HG03159 (cell line): ENCODE data around the gene BCLAF1.
"Not testable (repeated sequence)": the region's sequence is repeated elsewhere in the genome, so short reads cannot be mapped to it uniquely, and the experiment has no call there.

Experiments used
- ATAC-seq: cut with Tn5 transposase; IDR thresholded peaks from one replicate; pipeline ENCODE4 v1.9.1; 2021; ENCODE audit warnings: mild to moderate bottlenecking, moderate library complexity; ENCODE audit not compliant: unreplicated experiment

BCLAF1 gene

DNA sequence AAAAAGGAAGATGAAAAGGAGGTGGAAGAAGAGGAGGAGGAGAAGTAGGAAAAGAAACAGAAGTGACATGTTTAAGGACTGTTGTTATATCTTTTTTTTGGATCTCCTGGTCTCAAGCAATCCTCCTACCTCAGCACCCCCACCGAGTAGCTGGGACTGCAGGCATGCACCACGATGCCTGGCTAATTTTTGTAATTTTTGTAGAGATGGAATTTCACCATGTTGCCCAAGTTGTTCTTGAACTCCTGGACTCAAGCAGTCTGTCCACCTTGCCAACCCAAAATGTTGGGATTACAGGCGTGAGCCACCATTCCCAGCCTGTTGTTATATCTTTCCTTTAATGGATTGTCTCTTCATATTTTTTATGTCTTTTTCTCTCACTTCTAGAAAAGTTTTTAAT lies 19.5 kb upstream of the BCLAF1 start:
- ATAC-seq: no peak

DNA sequence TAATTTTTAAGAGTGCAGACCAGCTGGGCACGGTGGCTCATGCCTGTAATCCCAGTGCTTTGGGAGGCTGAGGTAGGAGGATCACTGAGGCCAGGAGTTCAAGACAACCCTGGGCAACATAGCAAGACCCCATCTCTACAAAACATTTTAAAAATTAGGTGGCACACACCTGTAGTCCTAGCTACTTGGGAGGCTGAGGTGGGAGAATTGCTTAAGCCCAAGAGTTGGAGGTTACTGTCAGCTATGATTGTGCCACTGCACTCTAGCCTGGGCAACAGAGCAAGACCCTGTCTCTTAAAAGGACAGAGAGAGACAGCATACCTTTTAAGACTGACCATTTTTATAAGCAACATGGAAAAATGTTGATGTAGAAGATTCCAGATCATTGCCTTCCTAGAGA lies 18.8 kb upstream of the BCLAF1 start:
- not testable (repeated sequence) for ATAC-seq

DNA sequence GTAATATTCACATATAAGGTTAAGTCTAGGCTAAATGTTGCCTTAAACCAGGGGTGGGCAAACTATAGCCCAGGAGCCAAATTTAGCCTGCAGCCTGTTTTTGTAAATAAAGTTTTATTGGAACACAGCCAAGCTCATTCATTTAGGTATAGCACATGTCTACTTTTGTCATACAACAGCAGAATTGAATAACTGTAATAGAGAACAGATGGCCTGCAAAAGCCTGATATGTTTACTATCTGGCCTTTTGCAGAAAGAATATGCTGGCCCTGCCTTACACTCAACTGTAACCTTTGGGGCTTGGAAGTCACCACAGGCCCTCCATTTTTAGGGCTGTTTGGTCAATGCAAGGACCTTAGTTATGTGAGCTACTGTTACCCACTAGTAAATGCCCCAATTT lies 17.7 kb upstream of the BCLAF1 start:
- no peak for ATAC-seq

DNA sequence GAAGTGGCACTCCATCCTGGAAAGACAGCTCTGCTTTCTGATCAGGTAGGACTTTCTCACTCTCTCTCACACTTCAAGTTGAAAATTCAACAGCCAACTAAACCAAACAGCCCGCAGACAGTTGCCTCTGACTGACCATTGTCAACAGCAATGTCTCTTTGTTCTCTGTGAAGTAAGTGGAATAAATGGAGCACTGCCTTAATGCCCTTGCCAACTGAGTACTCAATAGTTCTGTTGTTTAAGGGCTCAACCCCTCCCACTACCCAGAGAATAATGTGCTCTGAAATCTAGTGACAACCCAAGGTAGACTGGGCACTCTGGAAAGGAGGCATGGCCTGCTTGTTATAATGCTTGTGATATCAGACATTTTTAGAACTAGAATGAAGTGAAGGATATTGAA lies 16.8 kb upstream of the BCLAF1 start:
- ATAC-seq: no peak

DNA sequence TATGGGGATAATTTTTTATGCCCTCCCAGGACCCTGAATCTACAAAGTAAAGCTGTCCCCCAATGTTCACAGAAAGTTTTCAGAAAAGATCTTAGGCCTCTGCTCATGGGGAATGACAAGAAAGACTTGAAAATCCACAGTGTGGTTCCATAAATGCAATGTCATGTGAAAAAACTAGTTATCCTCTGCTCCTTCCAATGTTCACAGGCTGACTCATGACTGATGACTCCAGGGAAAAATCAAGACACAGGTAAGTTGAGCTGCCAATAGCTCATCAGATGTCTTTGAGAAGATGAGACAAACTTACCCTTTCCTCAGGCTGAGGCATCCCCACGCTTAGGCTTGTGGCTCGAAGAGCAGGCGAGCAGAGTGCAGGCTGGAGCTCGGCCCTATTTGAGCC lies 14.8 kb upstream of the BCLAF1 start:
- ATAC-seq: no peak

DNA sequence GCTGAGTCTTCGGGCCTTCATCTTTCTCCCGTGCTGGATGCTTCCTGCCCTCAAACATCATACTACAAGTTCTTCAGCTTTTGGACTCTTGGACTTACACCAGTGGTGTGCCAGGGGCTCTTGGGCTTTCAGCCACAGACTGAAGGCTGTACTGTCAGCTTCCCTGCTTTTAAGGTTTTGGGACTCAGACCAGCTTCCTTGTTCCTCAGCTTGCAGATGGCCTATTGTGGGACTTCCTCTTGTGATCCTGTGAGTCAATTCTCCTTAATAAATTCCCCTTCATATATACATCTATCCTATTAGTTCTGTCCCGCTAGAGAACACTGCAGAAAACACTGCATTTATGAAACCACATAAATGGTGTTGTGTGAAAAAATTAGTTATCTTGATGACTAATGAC lies 13.9 kb upstream of the BCLAF1 start:
- ATAC-seq: no peak

DNA sequence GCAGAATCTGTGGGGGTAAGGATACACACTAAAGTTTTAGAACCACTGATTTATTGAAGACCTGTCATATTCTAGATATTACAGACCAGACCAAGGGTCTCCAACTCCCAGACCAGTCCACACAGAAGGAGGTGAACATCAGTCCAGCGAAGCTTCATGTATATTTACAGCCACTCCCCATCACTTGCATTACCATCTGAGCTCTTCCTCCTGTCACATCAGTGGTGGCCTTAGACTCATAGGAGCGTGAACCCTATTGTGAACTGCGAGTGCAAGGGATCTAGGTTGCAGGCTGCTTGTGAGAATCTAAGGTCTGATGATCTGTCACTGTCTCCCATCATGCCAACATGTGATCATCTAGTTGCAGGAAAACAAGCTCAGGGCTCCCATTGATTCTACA lies 5.0 kb upstream of the BCLAF1 start:
- no peak for ATAC-seq

DNA sequence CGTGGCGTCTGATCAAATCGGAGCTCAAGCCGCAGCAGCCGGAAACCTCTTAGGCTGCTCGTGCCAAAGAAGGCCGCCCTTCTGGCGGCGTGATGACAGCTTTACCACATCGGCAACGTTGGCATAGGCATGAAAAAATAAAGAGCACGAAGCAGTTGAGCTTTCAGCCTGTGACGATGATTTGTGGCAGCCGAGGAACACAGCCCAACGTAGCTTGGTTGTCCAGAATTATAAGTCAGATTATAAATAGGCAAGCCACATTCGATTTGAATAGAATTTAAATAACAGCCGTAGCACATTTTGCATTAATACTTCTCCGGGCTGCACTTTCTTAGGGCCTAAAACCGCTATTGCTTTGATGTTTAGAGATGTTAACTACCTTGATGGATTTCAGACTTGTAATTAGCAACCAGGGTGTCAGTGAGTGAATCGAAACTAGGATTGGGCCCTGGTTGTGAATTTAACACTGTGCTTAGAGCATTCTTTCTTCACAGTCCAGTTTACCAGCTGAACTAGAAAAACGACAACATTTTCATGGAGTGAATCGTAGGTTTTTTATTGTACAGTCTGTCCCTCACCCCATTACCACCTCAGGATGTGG lies 864 bp upstream of the BCLAF1 start:
- ATAC-seq: peak; percentile 25

DNA sequence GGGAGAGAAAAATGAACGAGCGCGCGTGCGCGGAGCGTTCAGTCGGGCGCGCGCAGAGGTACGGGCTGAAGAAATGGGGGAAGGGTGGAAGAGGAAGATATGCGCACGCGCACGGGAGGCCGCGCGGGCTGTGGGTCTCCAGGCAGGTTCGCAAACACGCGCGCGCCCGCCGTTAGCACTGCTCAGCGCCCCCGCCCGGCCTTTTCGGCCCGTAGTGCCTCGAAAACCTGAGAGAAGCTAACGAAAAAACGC lies 393 bp downstream of the BCLAF1 start:
- ATAC-seq: peak; percentile 38

DNA sequence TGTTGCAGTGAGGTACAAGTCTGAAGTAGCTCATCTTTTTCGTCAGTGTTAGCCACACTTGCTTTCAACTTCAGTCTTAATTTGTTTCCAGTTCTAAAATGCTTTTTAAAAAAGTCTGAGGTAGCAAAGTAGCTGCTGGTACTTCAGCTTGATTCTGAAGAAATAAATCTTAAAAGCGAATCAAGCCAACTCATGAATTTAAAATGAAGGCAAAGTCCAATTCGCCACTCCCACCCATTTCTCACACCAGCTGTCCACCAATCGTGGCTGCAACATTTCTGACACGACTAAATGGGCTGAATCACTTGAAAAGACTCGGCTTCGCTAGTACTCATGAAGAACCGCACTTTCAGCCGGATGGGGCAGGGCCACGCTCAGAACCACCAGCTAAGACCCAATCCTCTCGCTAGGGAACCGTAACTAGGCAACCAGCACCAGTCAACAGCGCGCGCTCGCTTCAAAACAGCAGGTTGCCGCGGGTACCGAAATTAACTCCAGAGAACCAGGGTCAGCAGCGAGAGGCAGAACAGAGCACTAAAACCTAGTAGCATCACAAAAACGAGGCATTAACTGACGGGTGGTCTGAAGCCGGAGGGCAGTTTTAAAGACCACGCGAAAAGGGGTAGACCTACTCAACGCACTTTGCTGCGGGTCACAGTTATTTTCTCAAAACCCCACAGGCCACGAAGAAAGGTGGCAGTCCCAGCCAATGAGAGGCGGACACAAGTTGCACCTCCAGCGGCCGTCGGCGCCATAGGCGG lies 900 bp downstream of the BCLAF1 start:
- peak; percentile 44 for ATAC-seq

DNA sequence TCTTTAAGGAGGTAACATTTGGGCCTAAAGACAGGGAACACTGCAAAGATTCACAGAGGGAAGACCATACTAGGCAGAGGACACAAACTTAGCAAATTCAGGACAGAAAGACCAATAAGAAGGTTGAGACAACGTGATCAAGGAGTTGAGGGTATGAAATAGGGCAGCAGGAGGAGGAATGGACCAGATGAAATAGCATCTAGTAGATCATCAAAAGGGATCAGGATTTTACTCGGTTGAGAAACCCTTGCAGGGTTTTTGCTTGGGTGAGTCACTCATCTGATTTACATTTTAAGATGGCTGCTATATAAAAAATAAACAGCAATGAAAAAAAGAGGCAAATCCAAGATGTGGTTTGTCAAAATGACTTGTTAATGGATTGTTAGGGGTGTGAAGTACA lies 4.7 kb downstream of the BCLAF1 start:
- no peak for ATAC-seq

DNA sequence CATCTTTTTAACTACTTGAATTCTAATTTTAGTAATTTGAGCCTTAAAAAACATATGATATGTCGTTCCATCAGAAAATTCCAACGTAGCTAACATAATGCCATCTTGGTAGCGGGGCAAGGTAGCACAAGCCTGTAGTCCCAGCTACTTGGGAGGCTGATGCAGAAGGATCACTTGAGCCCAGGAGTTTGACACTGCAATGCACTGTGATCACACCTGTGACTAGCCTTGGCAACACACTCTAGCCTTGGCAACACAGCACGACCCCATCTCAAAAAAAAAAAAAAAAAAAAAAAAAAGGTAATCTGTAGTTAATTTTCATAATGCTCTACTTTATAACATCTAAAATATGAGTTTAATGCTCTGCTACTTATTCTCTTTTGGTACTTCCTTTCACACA lies 6.7 kb downstream of the BCLAF1 start:
- ATAC-seq: no peak

DNA sequence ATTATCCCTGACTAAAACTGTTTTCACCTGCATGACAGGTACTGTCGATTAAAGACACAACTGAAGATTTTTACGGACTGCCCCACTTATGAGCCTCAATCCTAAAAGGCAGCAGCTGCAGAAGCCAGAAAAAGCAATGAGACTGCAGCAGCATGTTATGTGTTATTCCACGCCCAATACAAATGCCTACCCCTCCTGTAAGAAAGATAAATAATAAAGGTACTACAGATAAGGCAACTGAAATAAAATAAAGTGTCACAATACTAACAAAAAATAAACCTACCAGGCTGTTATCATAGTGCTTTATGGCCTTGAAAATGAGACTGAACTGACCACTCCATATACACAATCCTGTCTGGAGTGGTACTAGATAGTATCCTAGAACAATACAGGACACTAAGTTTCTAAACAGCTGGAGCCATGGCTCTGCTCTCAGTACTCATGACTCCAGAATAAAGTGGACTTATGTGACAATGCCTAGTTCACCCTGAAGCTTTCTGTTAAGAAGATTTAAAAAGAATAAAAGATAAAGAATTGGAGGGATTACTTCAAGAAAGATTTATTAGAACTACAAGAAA lies 9.5 kb downstream of the BCLAF1 start:
- no peak for ATAC-seq

DNA sequence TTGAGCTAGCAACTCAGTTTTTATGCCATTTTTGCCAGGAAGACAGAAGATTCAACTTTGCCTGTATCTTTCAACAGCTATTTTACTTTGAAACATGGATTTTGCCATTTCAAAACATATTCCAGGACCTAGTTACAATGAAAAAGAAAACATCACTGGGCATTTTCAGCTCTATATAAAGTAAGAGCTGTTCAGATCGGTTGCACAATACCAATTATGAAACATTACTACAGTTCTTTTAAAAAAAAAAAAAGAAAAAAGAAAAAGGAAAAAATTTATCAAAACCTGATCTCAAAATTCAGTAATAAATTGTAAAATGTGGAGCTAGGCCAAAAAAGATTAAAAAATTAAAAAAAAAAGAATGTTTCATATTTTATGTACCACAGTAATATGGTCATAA lies 15.6 kb downstream of the BCLAF1 start:
- ATAC-seq: no peak

DNA sequence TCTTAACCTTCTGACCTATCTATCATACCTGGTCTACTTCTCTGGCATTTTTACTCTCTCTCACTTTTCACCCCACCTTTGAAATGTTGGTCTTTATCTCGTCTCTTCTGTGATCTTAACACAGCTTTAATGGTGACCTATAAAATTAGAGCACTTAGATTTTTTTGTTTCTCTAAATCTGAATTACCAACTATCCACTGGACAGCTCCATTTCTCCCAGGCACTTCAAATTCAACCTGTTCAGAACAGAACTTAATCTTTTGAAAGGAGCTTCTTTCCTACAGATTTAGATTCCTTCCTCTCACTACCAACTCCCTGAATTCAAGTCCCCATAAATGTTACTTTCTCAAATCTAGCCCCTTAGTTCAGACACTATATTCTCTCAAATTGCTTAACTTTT lies 24.5 kb downstream of the BCLAF1 start:
- ATAC-seq: no peak

DNA sequence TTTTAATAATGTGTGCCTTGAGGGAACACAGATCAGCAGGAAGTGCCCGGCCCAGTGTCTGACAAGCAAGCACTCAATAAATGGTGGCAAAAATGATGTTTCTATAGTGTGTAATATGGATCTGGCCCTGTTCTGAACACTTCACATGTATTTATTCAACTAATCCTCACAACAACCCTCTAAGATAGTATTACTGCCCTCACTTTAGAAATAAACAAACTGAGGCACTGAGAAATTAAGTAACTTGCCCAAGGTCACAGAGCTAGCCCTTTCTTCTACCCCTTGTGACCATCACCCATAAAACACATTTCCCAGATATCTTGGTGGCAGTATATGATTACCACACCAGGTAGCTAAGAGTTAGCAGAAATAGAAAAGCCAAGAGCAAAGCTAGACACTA lies 26.7 kb downstream of the BCLAF1 start:
- no peak for ATAC-seq

DNA sequence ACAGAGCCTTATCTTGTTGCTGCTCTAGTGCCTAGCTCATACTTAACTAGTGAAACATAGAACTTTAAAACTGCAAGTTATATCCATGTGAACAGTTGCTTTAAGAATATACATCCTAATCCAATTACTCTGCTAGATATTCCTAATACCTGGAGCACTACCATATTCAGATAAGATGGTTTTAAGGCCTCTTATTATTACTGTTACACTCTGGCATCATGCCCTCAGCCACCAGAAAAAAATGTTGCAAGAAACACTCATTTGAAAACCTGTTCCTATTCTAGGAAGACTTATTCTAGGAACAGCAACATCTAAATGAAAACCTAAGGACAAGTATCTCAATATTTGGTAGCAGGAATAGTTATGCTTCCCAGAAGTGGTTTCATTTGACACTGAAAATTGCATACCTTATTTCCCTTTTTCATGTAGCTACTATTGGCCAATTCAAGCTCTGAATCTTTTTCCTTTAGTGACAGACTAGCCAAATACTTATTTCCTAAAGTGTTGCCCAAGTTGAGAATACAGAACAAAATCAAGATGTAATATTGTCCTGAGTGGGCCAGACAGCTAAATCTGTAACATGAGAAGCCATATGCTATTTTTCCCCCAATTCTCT lies 34.7 kb downstream of the BCLAF1 start:
- no peak for ATAC-seq

DNA sequence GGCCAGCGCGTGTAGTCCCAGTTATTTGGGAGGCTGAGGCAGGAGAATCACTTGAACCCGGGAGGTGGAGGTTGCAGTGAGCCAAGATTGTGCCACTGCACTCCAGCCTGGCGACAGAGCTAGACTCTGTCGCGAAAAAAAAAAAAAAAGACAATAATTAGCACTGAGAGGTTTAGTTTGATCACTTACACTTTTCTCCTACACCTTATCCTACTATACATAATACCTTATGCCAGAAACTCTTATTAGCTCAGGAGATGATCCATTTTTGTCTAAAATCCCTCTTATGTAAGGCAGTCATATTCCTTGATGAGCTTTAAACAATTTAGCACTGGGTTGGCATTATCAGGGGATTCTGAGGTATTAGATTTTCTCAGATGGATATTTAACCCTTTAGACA lies 35.9 kb downstream of the BCLAF1 start:
- ATAC-seq: no peak

DNA sequence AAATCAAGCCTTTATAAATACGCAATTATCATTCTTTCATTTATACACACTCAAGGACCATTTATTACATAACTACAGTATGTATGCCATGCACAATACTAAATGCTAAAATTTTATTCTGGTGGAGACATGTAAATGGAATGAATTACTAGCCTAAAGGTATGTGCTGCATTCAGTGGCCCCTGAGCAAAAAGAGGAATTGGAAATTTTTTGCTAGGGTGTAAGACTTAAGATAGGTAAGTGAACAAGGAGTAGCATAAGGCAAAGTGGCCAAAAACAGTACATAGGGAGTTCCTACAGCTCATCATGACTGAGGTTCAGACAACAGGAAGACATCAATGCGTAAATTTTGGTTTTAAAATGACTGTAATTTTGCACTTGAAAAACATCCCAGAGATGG lies 37.2 kb downstream of the BCLAF1 start:
- ATAC-seq: no peak

DNA sequence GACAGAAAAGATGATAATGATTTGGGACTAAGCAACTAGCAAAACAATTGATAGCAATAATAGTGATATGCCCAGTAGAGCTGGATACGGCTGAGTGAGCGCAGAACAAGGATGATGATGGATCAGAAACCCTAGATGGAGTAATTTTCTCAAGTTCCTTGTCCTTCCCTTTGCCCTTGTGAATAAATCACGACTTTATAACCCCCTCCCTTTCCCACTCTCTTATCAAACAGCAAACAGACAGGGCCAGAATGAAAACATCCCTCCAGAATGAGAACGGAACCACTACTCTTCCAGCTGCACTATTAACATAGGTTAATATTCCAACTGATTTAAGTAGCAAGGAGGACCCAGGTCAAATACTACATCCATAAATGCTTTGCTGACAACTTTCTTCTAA lies 38.3 kb downstream of the BCLAF1 start:
- ATAC-seq: no peak

DNA sequence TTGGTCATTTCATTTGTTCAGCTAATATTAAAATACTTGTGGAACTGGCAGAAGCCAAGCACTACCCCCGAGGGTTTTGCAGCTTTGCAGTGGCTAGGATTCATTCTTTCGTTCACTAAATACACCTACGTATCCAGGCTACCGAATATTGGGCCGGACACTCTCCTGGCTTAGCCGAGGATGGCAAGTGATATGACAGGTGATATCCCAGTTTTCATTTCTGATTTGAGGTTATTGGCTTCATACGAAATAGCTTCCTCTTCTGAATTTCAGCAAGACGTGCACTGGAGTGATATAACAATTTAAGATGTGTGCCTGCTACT lies 39.0 kb downstream of the BCLAF1 start:
- ATAC-seq: peak; percentile 7

DNA sequence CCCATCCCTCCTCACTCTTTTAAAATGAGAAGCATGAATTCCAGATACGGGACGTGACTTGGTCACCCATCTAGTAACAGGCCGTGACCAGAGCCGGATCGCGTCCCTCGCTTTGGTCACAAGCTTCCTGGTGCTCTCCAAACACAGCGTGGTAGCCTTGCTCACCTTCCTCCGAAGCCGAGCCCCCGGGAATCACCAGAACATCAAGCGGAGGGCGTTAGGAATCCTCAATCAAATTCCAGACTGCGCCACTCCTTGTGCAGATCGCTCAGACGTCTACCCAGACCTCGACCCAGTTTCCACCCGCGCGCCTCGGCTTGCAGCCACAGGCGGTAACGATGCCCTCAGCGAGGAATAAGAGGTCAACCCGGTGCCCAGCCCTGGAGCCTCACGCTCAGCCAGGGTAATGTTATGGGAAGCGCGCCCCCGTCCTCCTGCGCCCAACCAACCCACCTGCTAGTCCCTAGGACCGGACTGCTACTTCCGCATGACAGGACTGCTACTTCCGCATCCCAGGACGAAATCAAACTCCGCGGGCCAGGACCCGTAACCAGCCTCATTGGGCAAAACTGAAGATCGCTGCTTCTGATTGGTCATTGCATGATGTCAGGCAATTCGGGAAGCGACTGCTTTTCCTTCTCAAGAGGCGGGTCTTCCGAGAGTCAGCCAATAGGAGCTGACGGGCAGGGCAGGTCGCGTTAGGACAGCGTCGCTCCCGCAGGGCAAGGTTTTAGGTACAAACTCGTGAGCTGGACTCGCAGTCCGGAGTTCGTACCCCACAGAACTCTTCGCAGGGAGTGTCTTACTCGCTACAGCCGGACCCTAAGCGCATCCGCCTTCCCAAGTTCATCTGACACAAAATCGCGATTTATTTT lies 39.6 kb downstream of the BCLAF1 start, which contains the start of gene MTFR2:
Gene MTFR2, minus strand, starts transcription at position 501 of the 875 bp plus-strand sequence. CDS start 1,212 bp downstream, outside the sequence.
- peak; percentile 94 for ATAC-seq
